WTC11 (cell line): ENCODE measurements around the gene MDH2. TPM values are rescaled to one million over a fixed set of nuclear protein-coding genes. Genes with fewer than 3 reads are reported as not detected.
"Not testable (repeated sequence)": the region's sequence is repeated elsewhere in the genome, so short reads cannot be mapped to it uniquely, and the experiment has no call there.

ENCODE experiments used
- ATAC-seq: fragments of 200-7000 bp; cut with Tn5 transposase; 2 replicates; pipeline ENCODE4 v1.10.0; 2021; ENCODE audit warnings: mild to moderate bottlenecking, moderate library complexity
- CTCF ChIA-PET: fragments of 300-600 bp; sonication (Branson Sonifier 250); formaldehyde crosslinking; loops from one replicate; lab custom pipeline; 2021; ENCODE audit warnings: antibody characterized with exemption; lab: Charles Lee
- POLR2A ChIA-PET: fragments of 350-600 bp; sonication (Branson Sonifier 250); formaldehyde crosslinking; loops from one replicate; lab custom pipeline; 2021; ENCODE audit warnings: antibody characterized with exemption; lab: Charles Lee
- DNase-seq: peaks from one replicate; pipeline ENCODE4 v3.0.0; 2021; ENCODE audit warnings: low spot score
- H3K27ac Mint-ChIP-seq: 2 replicates; pipeline ENCODE4 v1.8.0; 2021; ENCODE audit warnings: mixed read lengths
- H3K27me3 Mint-ChIP-seq: 2 replicates; pipeline ENCODE4 v1.8.0; 2021; ENCODE audit warnings: low read depth, mild to moderate bottlenecking, moderate library complexity, mixed read lengths
- H3K36me3 Mint-ChIP-seq: 2 replicates; pipeline ENCODE4 v1.8.0; 2021; ENCODE audit warnings: mixed read lengths
- H3K4me1 Mint-ChIP-seq: 2 replicates; pipeline ENCODE4 v1.8.0; 2022; ENCODE audit warnings: mixed read lengths
- H3K4me3 Mint-ChIP-seq: 2 replicates; pipeline ENCODE4 v1.8.0; 2021; ENCODE audit warnings: mild to moderate bottlenecking, moderate library complexity, mixed read lengths
- H3K9me3 Mint-ChIP-seq: 2 replicates; pipeline ENCODE4 v1.8.0; 2021; ENCODE audit warnings: mixed read lengths
- ATF1 ChIP-seq: sonication (generic); formaldehyde crosslinking; IDR thresholded peaks from 2 replicates; pipeline ENCODE4 v1.8.1; 2023; ENCODE audit warnings: mild to moderate bottlenecking, moderate library complexity, missing genetic modification reagents
- CDX4 ChIP-seq: fragments of 250-450 bp; sonication (Bioruptor Pico); IDR thresholded peaks from 2 replicates; pipeline ENCODE4 v1.9.0; 2021; ENCODE audit warnings: moderate library complexity, mild to moderate bottlenecking, inconsistent platforms, borderline replicate concordance
- ELF4 ChIP-seq: sonication (generic); formaldehyde crosslinking; IDR thresholded peaks from 2 replicates; pipeline ENCODE4 v1.8.1; 2022; ENCODE audit warnings: low read depth, mild to moderate bottlenecking, moderate library complexity, missing genetic modification reagents
- FOXP1 ChIP-seq: sonication (generic); formaldehyde crosslinking; IDR thresholded peaks from 2 replicates; pipeline ENCODE4 v1.8.0; 2022; ENCODE audit warnings: missing genetic modification reagents, mild to moderate bottlenecking, moderate library complexity, borderline replicate concordance
- GTF2I ChIP-seq: fragments of 250-450 bp; sonication (Bioruptor Pico); conservative IDR thresholded peaks from 2 replicates; pipeline ENCODE4 v1.4.0; 2021; ENCODE audit warnings: mild to moderate bottlenecking
- MLX ChIP-seq: sonication (generic); formaldehyde crosslinking; IDR thresholded peaks from 2 replicates; pipeline ENCODE4 v1.8.1; 2023; ENCODE audit warnings: mild to moderate bottlenecking, missing genetic modification reagents, moderate library complexity
- NFYB ChIP-seq: sonication (generic); formaldehyde crosslinking; conservative IDR thresholded peaks from 2 replicates; pipeline ENCODE4 v1.8.0; 2022; ENCODE audit warnings: low read depth, missing genetic modification reagents
- NR1H2 ChIP-seq: sonication (generic); formaldehyde crosslinking; IDR thresholded peaks from 2 replicates; pipeline ENCODE4 v1.9.0; 2021; ENCODE audit warnings: mild to moderate bottlenecking, moderate library complexity, missing genetic modification reagents
- NR3C1 ChIP-seq: sonication (generic); formaldehyde crosslinking; conservative IDR thresholded peaks from 2 replicates; pipeline ENCODE4 v1.8.1; 2023; ENCODE audit warnings: low read depth, mild to moderate bottlenecking, missing genetic modification reagents
- PRRX2 ChIP-seq: fragments of 250-450 bp; sonication (Bioruptor Pico); IDR thresholded peaks from 2 replicates; pipeline ENCODE4 v1.8.0; 2021; ENCODE audit warnings: mild to moderate bottlenecking
- SOX15 ChIP-seq: fragments of 250-450 bp; sonication (Bioruptor Pico); IDR thresholded peaks from 2 replicates; pipeline ENCODE4 v1.9.0; 2021; ENCODE audit warnings: mild to moderate bottlenecking
- STAT6 ChIP-seq: sonication (generic); formaldehyde crosslinking; conservative IDR thresholded peaks from 2 replicates; pipeline ENCODE4 v1.8.1; 2023; ENCODE audit warnings: mild to moderate bottlenecking, low read depth, missing genetic modification reagents, moderate library complexity
- USF2 ChIP-seq: sonication (generic); formaldehyde crosslinking; IDR thresholded peaks from 2 replicates; pipeline ENCODE4 v1.8.1; 2023; ENCODE audit warnings: mild to moderate bottlenecking, missing genetic modification reagents, moderate library complexity
- ZBTB21 ChIP-seq: sonication (generic); formaldehyde crosslinking; IDR thresholded peaks from 2 replicates; pipeline ENCODE4 v1.8.1; 2023; ENCODE audit warnings: mild to moderate bottlenecking, missing genetic modification reagents, borderline replicate concordance
- ZNF396 ChIP-seq: fragments of 250-450 bp; sonication (Bioruptor Pico); IDR thresholded peaks from 2 replicates; pipeline ENCODE4 v1.8.0; 2021; ENCODE audit warnings: mild to moderate bottlenecking, moderate library complexity, borderline replicate concordance
- total RNA-seq: library from RNA; stranded (reverse); gene quantifications from 3 replicates; pipeline ENCODE4 v1.2.3, GENCODE V29; 2021
- TF ChIP-seq, protein P1 (sequence below): sonication (generic); formaldehyde crosslinking; conservative IDR thresholded peaks from 2 replicates; pipeline ENCODE4 v1.8.1; 2022; ENCODE audit warnings: mild to moderate bottlenecking, missing genetic modification reagents
- TF ChIP-seq, protein P2 (sequence below): sonication (generic); formaldehyde crosslinking; IDR thresholded peaks from 2 replicates; pipeline ENCODE4 v1.8.0; 2023; ENCODE audit warnings: missing genetic modification reagents

The MDH2 gene
- total RNA-seq, 1 experiment from 2014 or later = 333 TPM

GRCh38 chr7:76057813-76058145 is 9.9 kb downstream of the MDH2 start (continued):
- no peak for TF ChIP-seq STAT6 (CRISPR knock-in tag)
- TF ChIP-seq, protein P1, sequence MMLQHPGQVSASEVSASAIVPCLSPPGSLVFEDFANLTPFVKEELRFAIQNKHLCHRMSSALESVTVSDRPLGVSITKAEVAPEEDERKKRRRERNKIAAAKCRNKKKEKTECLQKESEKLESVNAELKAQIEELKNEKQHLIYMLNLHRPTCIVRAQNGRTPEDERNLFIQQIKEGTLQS (CRISPR knock-in tag) = no peak

DNA sequence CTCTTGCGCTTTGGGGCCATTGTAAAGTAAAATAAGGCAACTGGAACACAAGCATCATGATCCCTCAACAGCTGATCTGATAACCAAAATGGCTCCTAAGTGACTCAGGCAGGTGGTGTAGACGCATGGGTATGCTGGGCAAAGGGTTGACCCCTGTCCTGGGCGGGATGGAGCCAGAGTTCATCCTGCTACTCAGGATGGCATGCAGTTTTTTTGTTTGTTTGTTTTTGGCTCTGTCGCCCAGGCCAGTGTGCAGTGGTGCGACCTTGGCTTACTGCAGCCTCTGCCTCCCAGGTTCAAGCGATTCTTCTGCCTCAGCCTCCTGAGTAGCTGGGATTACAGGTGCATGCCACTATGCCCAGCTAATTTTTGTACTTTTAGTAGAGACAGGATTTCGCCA is 10.8 kb downstream of the MDH2 start:
- peaks cover 66% of the 10 kb centered on the region for H3K36me3 Mint-ChIP-seq
- H3K4me1 Mint-ChIP-seq, ATAC-seq, H3K4me3 Mint-ChIP-seq, H3K27ac Mint-ChIP-seq, H3K9me3 Mint-ChIP-seq, POLR2A ChIA-PET, CTCF ChIA-PET, H3K27me3 Mint-ChIP-seq, DNase-seq: not testable (repeated sequence)

DNA sequence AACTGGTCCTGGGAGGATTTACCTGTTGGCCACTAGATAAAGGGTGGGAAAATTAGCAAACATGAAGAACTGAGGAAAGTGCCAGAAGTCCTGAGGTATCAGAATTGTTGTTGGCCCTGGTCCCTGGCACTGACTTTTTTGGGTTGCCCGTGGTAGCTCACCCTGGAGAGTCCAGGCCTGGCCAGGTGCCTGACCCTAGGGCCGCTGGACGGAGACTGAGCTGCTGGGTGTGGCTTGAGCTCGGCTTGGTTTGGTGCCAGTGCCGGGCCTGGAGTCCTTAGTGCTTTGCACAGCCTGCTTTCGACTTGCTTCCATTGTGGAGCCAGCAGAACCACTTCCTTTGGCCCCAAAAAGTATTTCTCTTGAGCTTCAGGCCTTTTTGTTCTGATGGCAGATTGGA is 12.9 kb downstream of the MDH2 start:
- Mint-ChIP-seq H3K27me3 (no peaks in the 10 kb centered on the region), H3K9me3 (no peaks in the 10 kb centered on the region), H3K36me3 (peaks cover 75% of the 10 kb centered on the region), H3K4me1 (no peaks in the 10 kb centered on the region), H3K4me3 (no peak overlapping the region), H3K27ac (no peak overlapping the region)
- DNase-seq (no peak), ATAC-seq (no peak)
- POLR2A ChIA-PET = no interaction called here
- CTCF ChIA-PET = interaction anchor here (1.4 kb wide), 1 partner anchor 8 kb away, joined by 4 read pairs; no protein-coding TSS in a partner anchor
- TF ChIP-seq GTF2I (CRISPR knock-in tag) (no peak), ELF4 (CRISPR knock-in tag) (no peak), USF2 (CRISPR knock-in tag) (no peak), NR1H2 (CRISPR knock-in tag) (no peak), MLX (CRISPR knock-in tag) (no peak), PRRX2 (CRISPR knock-in tag) (no peak), ZBTB21 (CRISPR knock-in tag) (no peak), ZNF396 (CRISPR knock-in tag) (no peak), CDX4 (CRISPR knock-in tag) (no peak)
- TF ChIP-seq, protein P2, sequence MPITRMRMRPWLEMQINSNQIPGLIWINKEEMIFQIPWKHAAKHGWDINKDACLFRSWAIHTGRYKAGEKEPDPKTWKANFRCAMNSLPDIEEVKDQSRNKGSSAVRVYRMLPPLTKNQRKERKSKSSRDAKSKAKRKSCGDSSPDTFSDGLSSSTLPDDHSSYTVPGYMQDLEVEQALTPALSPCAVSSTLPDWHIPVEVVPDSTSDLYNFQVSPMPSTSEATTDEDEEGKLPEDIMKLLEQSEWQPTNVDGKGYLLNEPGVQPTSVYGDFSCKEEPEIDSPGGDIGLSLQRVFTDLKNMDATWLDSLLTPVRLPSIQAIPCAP = no peak

GRCh38 chr7:76062254-76062653 is 14.3 kb downstream of the MDH2 start:
- no peak for DNase-seq
- Mint-ChIP-seq H3K9me3 (no peaks in the 10 kb centered on the region), H3K36me3 (peaks cover 79% of the 10 kb centered on the region), H3K4me1 (no peaks in the 10 kb centered on the region)
- POLR2A ChIA-PET = no interaction called here
- TF ChIP-seq FOXP1 (CRISPR knock-in tag) (no peak), SOX15 (CRISPR knock-in tag) (no peak), NFYB (CRISPR knock-in tag) (no peak), ELF4 (CRISPR knock-in tag) (no peak), NR3C1 (CRISPR knock-in tag) (no peak), ATF1 (CRISPR knock-in tag) (no peak)
- TF ChIP-seq, protein P1 (CRISPR knock-in tag) = no peak
- TF ChIP-seq, all 79 proteins: peak for 0
- Mint-ChIP-seq H3K27me3 (no peaks in the 10 kb centered on the region), H3K4me3 (no peak overlapping the region), H3K27ac (no peak overlapping the region)
- CTCF ChIA-PET = no interaction called here
- ATAC-seq = no peak
